Activated CD4-positive, alpha-beta T cell treated with anti-CD3 and anti-CD28 coated beads, Interleukin-2, amount 10 ng/mL, durations not matched to agents 24 days and 14 days (primary cell): ENCODE measurements around the gene DNAJC18. TPM values are rescaled to one million over a fixed set of nuclear protein-coding genes. Genes with fewer than 3 reads are reported as not detected.

Source experiments
- DNase-seq: peaks from one replicate; pipeline ENCODE4 v3.0.0; 2022
- H3K27ac Mint-ChIP-seq: one replicate; pipeline ENCODE4 v1.8.0; 2022; ENCODE audit warnings: mild to moderate bottlenecking, mixed read lengths
- H3K27me3 Mint-ChIP-seq: one replicate; pipeline ENCODE4 v1.8.0; 2022; ENCODE audit warnings: mixed read lengths
- H3K36me3 Mint-ChIP-seq: one replicate; pipeline ENCODE4 v1.8.0; 2022; ENCODE audit warnings: low read depth, mild to moderate bottlenecking, mixed read lengths
- H3K4me1 Mint-ChIP-seq: one replicate; pipeline ENCODE4 v1.8.0; 2021; ENCODE audit warnings: mixed read lengths
- H3K4me3 Mint-ChIP-seq: one replicate; pipeline ENCODE4 v1.8.0; 2022; ENCODE audit warnings: mild to moderate bottlenecking, moderate library complexity, mixed read lengths
- H3K9me3 Mint-ChIP-seq: one replicate; pipeline ENCODE4 v1.8.0; 2021; ENCODE audit warnings: mixed read lengths
- intact Hi-C: fragments of 100-400 bp; cut with micrococcal nuclease; formaldehyde crosslinking; loops from one replicate; pipeline ENCODE4 v1.15.1; 2023
- total RNA-seq: library from RNA; stranded (reverse); gene quantifications from 2 replicates; pipeline ENCODE4 v1.2.3, GENCODE V29; 2022

The DNAJC18 gene
- total RNA-seq, 1 donor from 2014 or later = 34.2 TPM

DNA sequence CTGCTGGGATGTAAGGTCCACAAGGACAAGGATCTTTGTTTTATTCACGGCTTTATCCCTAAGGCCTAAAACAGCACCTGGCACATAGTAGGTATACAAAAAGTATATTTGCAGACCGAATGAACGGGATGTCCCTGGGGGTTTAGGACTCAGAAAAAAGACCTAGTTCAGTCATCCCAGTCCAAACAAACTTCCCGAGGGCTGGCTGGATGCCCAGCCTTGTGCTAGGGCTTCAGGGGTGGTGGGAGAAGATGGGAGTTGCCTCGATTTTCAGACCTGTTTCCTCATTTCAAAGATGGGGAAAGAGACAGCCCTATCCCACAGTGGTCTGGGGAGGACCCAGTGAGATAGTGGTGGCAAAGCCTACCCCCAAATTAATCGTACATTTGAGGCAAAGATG, 41.4 kb downstream of the DNAJC18 start:
- peaks cover 23% of the 10 kb centered on the region for H3K36me3 Mint-ChIP-seq
- no peak for DNase-seq
- H3K27ac Mint-ChIP-seq = no peak overlapping the region
- intact Hi-C loops = no loop called here
- no peak overlapping the region for H3K4me3 Mint-ChIP-seq
- peaks cover 31% of the 10 kb centered on the region for H3K4me1 Mint-ChIP-seq
- no peaks in the 10 kb centered on the region for H3K9me3 Mint-ChIP-seq
- no peaks in the 10 kb centered on the region for H3K27me3 Mint-ChIP-seq

DNA sequence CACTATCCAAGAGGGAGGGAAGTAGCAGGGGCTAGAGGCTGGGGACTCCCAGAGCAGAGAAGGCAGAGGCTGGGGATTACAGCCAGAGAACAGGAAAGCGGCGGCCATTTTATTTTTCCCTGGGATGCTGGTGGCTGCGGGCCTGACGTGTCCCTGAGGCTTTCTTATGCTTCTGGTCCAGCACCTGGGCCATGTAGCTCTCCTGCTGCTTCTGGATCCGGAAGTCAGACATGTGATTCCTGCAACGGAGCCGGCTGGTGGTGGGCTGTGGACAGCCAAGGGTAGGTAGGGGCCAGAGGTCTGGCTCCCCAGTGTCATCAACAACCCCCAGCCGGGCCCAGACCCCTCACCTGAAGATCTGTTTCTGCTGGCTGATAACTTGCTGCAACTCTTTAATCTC, 42.6 kb downstream of the DNAJC18 start:
- Mint-ChIP-seq H3K27ac (no peak overlapping the region), H3K27me3 (no peaks in the 10 kb centered on the region), H3K4me1 (peaks cover 27% of the 10 kb centered on the region), H3K4me3 (peak overlapping the region; percentile 2), H3K9me3 (no peaks in the 10 kb centered on the region), H3K36me3 (peaks cover 25% of the 10 kb centered on the region)
- no peak for DNase-seq
- intact Hi-C loops = no loop called here

- Mint-ChIP-seq H3K9me3 (no peaks in the 10 kb centered on the region), H3K27me3 (no peaks in the 10 kb centered on the region), H3K36me3 (peaks cover 26% of the 10 kb centered on the region), H3K27ac (no peak overlapping the region), H3K4me3 (peak overlapping the region; percentile 72), H3K4me1 (peaks cover 34% of the 10 kb centered on the region)
- no peak for DNase-seq
- intact Hi-C loops = no loop called here
Observed at GRCh38 chr5:139395844-139396640, 43.3 kb downstream of the DNAJC18 start.

- H3K27ac Mint-ChIP-seq = peak within 1 kb of the TSS; percentile 97
- H3K9me3 Mint-ChIP-seq = no peaks in the 10 kb centered on the region
- H3K4me3 Mint-ChIP-seq = peak within 1 kb of the TSS; percentile 99
- H3K27me3 Mint-ChIP-seq = no peaks in the 10 kb centered on the region
- DNase-seq = no peak
- peaks cover 26% of the 10 kb centered on the region for H3K36me3 Mint-ChIP-seq
- peaks cover 45% of the 10 kb centered on the region for H3K4me1 Mint-ChIP-seq
- intact Hi-C loops = loop anchor here (5.0 kb wide), 1 partner anchor 743 kb away; no protein-coding TSS in a partner anchor
Observed at GRCh38 chr5:139394654-139395566, 44.4 kb downstream of the DNAJC18 start, which contains the start of gene PROB1. PROB1 (minus strand) TSS chr5:139395104; CDS start chr5:139395081, 23 bp downstream.

DNA sequence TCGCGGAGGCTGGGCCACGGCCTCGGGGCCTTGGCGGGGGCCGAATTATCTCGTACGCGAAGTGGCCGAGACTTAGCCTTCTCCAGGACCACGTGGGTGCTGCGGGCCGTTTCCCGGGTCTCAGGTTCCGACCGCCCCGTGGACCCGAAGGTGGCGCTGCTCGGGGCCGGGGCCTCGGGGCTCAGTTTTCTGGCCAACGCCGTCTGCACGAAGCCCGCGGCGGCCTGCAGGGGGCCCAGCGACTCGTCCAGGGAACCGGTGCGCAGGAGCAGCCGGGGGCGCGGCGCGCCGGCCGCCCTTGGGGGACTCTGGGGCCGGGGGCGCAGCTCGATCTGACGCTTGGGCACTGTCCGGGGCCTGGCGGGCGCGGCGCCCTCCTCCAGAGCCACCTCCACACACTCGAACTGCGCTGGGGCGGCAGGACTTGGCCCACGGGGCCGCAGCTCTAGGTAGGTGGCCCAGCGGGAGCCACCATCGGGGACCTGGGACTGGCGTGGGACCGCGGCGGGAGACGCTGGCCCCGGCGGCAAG, 45.1 kb downstream of the DNAJC18 start:
- intact Hi-C loops = loop anchor here (5.0 kb wide), 1 partner anchor 742 kb away; no protein-coding TSS in a partner anchor
- H3K27me3 Mint-ChIP-seq = no peaks in the 10 kb centered on the region
- H3K4me1 Mint-ChIP-seq = peaks cover 46% of the 10 kb centered on the region
- H3K27ac Mint-ChIP-seq = peak overlapping the region; percentile 97
- no peaks in the 10 kb centered on the region for H3K9me3 Mint-ChIP-seq
- DNase-seq = peak; percentile 90
- peaks cover 23% of the 10 kb centered on the region for H3K36me3 Mint-ChIP-seq
- peak overlapping the region; percentile 99 for H3K4me3 Mint-ChIP-seq

GRCh38 chr5:139393497-139394122, 45.7 kb downstream of the DNAJC18 start:
- intact Hi-C loops = loop anchor here (1.0 to 5.0 kb wide), 3 partner anchors 22 to 929 kb away; partner anchors contain the start of gene EGR1
- DNase-seq = no peak
- peak overlapping the region; percentile 97 for H3K27ac Mint-ChIP-seq
- H3K9me3 Mint-ChIP-seq = no peaks in the 10 kb centered on the region
- no peaks in the 10 kb centered on the region for H3K27me3 Mint-ChIP-seq
- H3K4me1 Mint-ChIP-seq = peaks cover 50% of the 10 kb centered on the region
- H3K4me3 Mint-ChIP-seq = peak overlapping the region; percentile 99
- peaks cover 23% of the 10 kb centered on the region for H3K36me3 Mint-ChIP-seq

DNA sequence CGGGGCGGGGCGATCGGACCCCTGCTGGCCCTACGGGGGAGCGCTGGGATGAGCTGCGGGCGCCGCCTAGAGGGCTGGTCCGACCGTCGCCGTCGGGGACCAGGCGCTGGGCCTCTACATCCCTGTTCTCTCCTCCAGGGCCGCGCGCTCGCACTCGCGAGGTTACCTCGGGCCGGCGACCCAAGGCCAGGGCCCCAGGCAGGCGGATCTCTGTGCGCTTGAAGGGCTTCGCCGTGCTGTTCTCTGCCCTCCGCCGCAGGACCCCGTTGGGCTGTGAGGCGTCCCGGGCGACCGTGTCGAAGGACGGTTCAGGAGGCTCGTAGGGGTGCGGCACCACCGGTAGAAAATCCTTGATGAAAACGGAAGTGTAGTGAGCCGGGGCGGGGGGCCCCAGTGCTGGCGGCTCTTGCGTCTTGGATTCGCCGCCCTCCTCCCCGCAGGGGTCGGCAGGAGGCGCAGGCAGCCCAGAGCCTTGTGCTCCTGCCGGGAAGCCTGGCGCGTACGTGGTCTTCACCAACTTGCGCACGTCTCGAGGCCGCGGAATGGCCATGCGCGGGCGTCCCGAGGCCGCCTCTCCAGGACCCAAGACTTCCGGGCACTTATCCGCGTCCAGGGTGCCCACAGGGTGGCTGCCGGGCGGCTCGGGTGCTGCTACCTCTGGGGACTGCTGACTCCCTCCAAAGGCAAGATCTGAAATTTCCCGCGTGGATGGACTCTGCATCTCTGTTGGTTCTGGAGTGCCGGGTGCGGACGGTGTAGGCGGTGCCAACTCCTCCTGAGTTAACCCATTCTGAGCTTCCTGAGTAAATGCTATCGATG, 46.4 kb downstream of the DNAJC18 start:
- Mint-ChIP-seq H3K9me3 (no peaks in the 10 kb centered on the region), H3K27me3 (no peaks in the 10 kb centered on the region), H3K4me1 (peaks cover 53% of the 10 kb centered on the region), H3K4me3 (peak overlapping the region; percentile 99), H3K27ac (peak overlapping the region; percentile 97), H3K36me3 (peaks cover 23% of the 10 kb centered on the region)
- DNase-seq = peak; percentile 96
- intact Hi-C loops = loop anchor here (1.0 to 5.0 kb wide), 5 partner anchors 11 to 928 kb away; partner anchors contain the start of genes EGR1, PAIP2 and SPATA24

DNA sequence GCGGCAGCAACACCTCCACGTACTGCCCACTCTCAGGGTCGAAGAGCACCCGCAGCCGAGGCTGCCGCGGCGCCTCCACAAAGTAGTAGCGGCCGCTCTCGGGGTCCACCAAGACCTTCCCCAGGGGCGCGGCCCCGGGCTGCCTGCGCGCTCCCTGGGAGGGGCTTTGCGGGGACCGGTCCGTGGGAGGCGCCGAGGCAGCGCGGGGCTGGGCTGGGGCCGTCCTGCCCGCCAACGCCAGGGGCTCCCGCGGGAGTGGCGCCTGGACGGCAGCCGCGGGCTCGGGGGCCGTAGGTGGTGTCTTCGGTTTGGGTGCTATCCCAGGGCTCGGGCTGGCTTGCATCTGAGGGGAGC, 47.0 kb downstream of the DNAJC18 start:
- H3K4me3 Mint-ChIP-seq = peak overlapping the region; percentile 99
- no peaks in the 10 kb centered on the region for H3K9me3 Mint-ChIP-seq
- H3K27me3 Mint-ChIP-seq = no peaks in the 10 kb centered on the region
- peaks cover 17% of the 10 kb centered on the region for H3K36me3 Mint-ChIP-seq
- intact Hi-C loops = loop anchor here (1.0 to 5.0 kb wide), 4 partner anchors 12 to 928 kb away; partner anchors contain the start of genes EGR1, PAIP2 and SPATA24
- no peak for DNase-seq
- H3K4me1 Mint-ChIP-seq = peaks cover 54% of the 10 kb centered on the region
- peak overlapping the region; percentile 99 for H3K27ac Mint-ChIP-seq

GRCh38 chr5:139391570-139392323, 47.6 kb downstream of the DNAJC18 start:
- intact Hi-C loops = loop anchor here (1.0 to 5.0 kb wide), 6 partner anchors 13 to 927 kb away; partner anchors contain the start of genes EGR1, PAIP2 and SPATA24
- peak; percentile 82 for DNase-seq
- peaks cover 51% of the 10 kb centered on the region for H3K4me1 Mint-ChIP-seq
- no peaks in the 10 kb centered on the region for H3K27me3 Mint-ChIP-seq
- H3K9me3 Mint-ChIP-seq = no peaks in the 10 kb centered on the region
- H3K27ac Mint-ChIP-seq = peak overlapping the region; percentile 99
- H3K4me3 Mint-ChIP-seq = peak overlapping the region; percentile 99
- H3K36me3 Mint-ChIP-seq = peaks cover 12% of the 10 kb centered on the region

DNA sequence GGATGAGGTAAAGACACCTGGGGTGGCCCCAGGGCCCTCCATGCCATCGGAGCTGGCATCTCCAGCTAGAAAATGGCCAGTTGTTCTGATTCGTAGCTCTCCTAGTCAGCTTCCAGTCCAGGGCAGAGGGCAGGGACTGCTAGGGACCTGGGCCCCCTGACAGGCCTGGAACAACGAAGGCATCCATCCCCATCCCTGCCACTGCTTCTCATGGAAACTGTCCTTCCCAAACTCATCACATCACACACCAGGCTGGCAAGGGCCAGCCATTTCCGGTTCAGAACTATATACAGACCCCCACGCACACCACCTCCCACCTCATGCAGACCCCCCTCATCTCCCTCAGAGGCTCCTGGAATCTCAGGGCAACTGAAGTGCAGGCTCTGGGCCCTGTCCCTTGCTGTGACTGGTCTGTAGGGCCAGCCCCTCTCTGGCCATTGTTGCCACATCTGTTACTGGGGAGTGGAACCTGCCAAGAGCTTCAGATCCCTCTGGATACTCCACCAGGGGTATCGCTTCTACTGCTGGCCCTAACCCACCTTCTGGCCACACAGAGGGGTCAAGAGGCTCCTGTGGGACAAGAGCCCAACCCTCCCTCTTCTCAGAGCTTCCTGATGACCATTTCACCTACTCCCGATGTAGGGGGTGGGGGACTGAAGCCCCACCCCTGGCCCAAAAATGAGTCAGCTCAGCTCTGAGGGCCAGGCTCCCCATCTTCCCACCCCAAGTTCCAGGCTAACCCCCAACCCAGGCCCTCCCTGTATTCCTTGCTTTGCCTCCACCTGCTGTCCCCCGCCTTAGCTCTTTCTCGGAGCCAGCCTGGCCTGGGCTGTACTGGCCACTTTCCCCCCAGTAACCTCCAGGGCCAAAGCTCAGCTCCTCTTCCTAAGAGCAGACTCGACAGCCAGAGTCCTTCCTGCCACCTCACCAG, 48.4 kb downstream of the DNAJC18 start:
- Mint-ChIP-seq H3K4me3 (peak overlapping the region; percentile 99), H3K27me3 (no peaks in the 10 kb centered on the region), H3K9me3 (no peaks in the 10 kb centered on the region), H3K36me3 (peaks cover 10% of the 10 kb centered on the region), H3K27ac (peak overlapping the region; percentile 99), H3K4me1 (peaks cover 53% of the 10 kb centered on the region)
- intact Hi-C loops = loop anchor here (1.0 to 5.0 kb wide), 4 partner anchors 23 to 739 kb away; no protein-coding TSS in a partner anchor
- DNase-seq = no peak
